Heart left ventricle (tissue), 16 donors: ENCODE measurements around the gene SND1. TPM values are rescaled to one million over a fixed set of nuclear protein-coding genes. Genes with fewer than 3 reads are reported as not detected.

Experiments
- ATAC-seq, 4 donors: fragments of 200-7000 bp; cut with Tn5 transposase; one replicate each; pipeline ENCODE4 v1.9.1; 2020 to 2022; ENCODE audit warnings: moderate library complexity in 4 of 4, mild to moderate bottlenecking in 3 of 4, moderate number of reproducible peaks in 1 of 4
- DNase-seq, 5 donors: peaks; one replicate each; pipeline ENCODE4 v3.0.0-alpha.2; 2020
- H3K27ac ChIP-seq, 12 donors: fragments of 200-600 bp; sonication (generic) in 4 of 12; one replicate each; pipeline versions ENCODE4 v1.5.0 to v1.8.0; 2016 to 2022; ENCODE audit warnings: mild to moderate bottlenecking in 2 of 12
- H3K27me3 ChIP-seq, 9 donors: fragments of 200-600 bp; sonication (generic) in 2 of 9; one replicate each; pipeline versions ENCODE4 v1.5.1 to v1.8.0; 2016 to 2022; ENCODE audit warnings: mild to moderate bottlenecking in 3 of 9
- H3K36me3 ChIP-seq, 9 donors: fragments of 200-600 bp; sonication (generic) in 2 of 9; one replicate each; pipeline versions ENCODE4 v1.5.0 to v1.8.0; 2018 to 2022; ENCODE audit warnings: mild to moderate bottlenecking in 2 of 9
- H3K4me1 ChIP-seq, 12 donors: fragments of 200-600 bp; sonication (generic) in 4 of 12; one replicate each; pipeline versions ENCODE4 v1.5.0 to v1.8.0; 2016 to 2022; ENCODE audit warnings: mild to moderate bottlenecking in 3 of 12
- H3K4me3 ChIP-seq, 12 donors: fragments of 200-600 bp; sonication (generic) in 4 of 12; one replicate each; pipeline versions ENCODE4 v1.5.0 to v1.8.0; 2017 to 2022; ENCODE audit warnings: mild to moderate bottlenecking in 9 of 12, moderate library complexity in 4 of 12
- H3K9me3 ChIP-seq, 12 donors: fragments of 200-600 bp; sonication (generic) in 4 of 12; one replicate each; pipeline versions ENCODE4 v1.5.0 to v1.8.0; 2016 to 2022; ENCODE audit warnings: mild to moderate bottlenecking in 1 of 12
- POLR2A ChIP-seq, 2 donors: fragments of 450-650 bp; IDR thresholded peaks; one replicate each; pipeline ENCODE4 v1.6.1; 2017; ENCODE audit warnings: antibody characterized with exemption in 2 of 2, mild to moderate bottlenecking in 2 of 2, moderate library complexity in 2 of 2
- WGBS, 4 donors: extraction: QIAGEN DNeasy Blood & Tissue Kit in 2 of 4; methylation state at CpG; one replicate each; pipeline versions ENCODE4 v1.1.5 to v1.1.7; 2013 to 2018; 5-methylcytosine and 5-hydroxymethylcytosine counted together
- intact Hi-C, 10 donors: fragments of 100-400 bp; cut with DNase I; formaldehyde crosslinking; loops; one replicate each; pipeline versions ENCODE4 v1.11.1 to v1.14.2; 2022
- long read RNA-seq, 3 donors: library from polyadenylated mRNA; unstranded; transcript quantifications; one replicate each; pipeline ENCODE4 v2.0.0, GENCODE V29; 2020 to 2021
- polyA plus RNA-seq, 2 donors: library from polyadenylated mRNA; stranded (reverse); fragments of 200-250 nt; gene quantifications; one replicate each; pipeline ENCODE4 v1.2.3, GENCODE V29; 2013
- total RNA-seq, 9 donors: library from RNA; depleted of rRNA in 2 of 9; stranded (reverse); fragments of >200 nt in 2 of 9; fragmentation: NEBNext Ultra II Directional in 3 of 9; extraction: Animal tissue kit (Norgen Biotek cat#: 25700) in 3 of 9; gene quantifications; one replicate each; pipeline versions ENCODE4 v1.1.0 to v1.2.4, GENCODE V29; 2016 to 2023
- TF ChIP-seq, protein P1 (sequence below), 12 donors: fragments of 200-600 bp; sonication (generic) in 4 of 12; IDR thresholded peaks; one replicate each; pipeline versions ENCODE4 v1.5.0 to v1.8.0; 2018 to 2022; ENCODE audit warnings: antibody characterized with exemption in 12 of 12, mild to moderate bottlenecking in 5 of 12
- donor health status: ischemic (EF 13 %, LVEDD 7.1; RV severe dilation, severe dysfunction).
- donor health status: healthy with polysubstance abuse.
- donor health status: DM: no; HTN: yes; CAD: no.
- donor health status: DM: no; HTN: no; CAD: no.
- donor health status: ischemic (EF 25% LVEDD 6.9; RV normal size, moderate dysfunction).
- donor health status: ischemic (EF 25% LVEDD 5.7; RV mildly dilated, moderate dysfunction).
- donor health status: healthy.
- donor health status: DM: yes; HTN: yes; CAD: no.
- donor health status: ischemic (EF 35%, LVEDD 5.7; RV mildly dilated, moderate dysfunction).
- donor health status: nonischemic (EF 11% LVEDD 7.7; RV severe dilation, severe dysfunction).
- donor health status: DM: yes; HTN: yes; CAD: no.
- donor health status: PGD.
- donor health status: ischemic (EF 29% LVEDD 5.4; RV normal size, mild dysfunction).
- donor health status: nonischemic (EF 23%, LVEDD 6.1; RV moderate dilation, normal function).

The SND1 gene
- total RNA-seq: 100 to 1,000 TPM in 1 of 9 donors, 10 to 100 TPM in 8; 63.2 to 115 (median 76.3) TPM
- polyA plus RNA-seq: 100 to 1,000 TPM in 1 of 2 donors, 10 to 100 TPM in 1; 45.6 to 104 TPM
- long read RNA-seq, donor 1, transcript SND1-201 (24 exons, 3,476 nt): major isoform, 69 of 123 reads
- long read RNA-seq, donor 1, partial matches to known transcripts: 49 of 123 reads
- long read RNA-seq, donor 1, other reads (novel, unspliced or antisense): 5 of 123 reads
- long read RNA-seq, donor 2, transcript SND1-201 (24 exons, 3,476 nt): major isoform, 221 of 341 reads
- long read RNA-seq, donor 2, partial matches to known transcripts: 101 of 341 reads
- long read RNA-seq, donor 2, other reads (novel, unspliced or antisense): 19 of 341 reads
- long read RNA-seq, donor 3, transcript SND1-201 (24 exons, 3,476 nt): major isoform, 71 of 120 reads
- long read RNA-seq, donor 3, partial matches to known transcripts: 42 of 120 reads
- long read RNA-seq, donor 3, other reads (novel, unspliced or antisense): 7 of 120 reads

DNA sequence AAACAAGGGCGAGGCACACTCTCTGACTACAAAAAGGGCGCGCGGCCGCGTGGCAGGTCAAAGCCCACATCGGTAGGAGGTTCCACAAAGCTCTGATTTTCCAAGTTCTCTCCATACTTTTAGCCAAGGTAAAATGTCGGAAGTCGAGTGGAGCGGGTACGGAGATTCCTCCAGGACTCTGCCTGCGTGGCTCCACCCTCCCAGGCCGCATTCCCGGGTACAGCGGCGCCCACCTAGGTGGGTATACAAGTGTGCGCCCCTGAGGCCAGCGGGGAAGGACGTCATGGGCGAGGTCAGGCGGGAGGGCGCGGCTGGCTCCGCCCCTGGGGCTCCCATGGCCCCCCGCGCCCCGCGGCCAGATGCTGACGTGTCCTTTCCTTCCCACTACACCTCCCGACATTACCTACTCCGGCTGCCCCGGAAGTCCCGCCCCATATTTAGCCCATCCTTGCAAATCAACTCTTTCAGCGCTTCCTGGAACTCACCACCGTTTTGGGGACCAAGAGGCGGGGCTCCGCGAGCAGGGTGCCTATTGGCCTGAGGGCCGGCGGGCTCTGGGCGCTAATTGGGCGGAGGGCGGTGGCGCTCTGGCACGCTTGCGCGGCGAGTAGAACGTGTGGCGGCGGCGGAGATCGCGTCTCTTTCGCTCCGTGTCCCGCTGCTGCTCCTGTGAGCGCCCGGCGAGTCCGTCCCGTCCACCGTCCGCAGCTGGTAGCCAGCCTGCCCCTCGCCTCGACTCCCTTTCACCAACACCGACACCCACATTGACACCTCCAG, at the start of gene SND1:
Gene SND1, plus strand, starts transcription at position 639 of the 777 bp plus-strand sequence. CDS start 180 bp downstream, outside the sequence.
- intact Hi-C loops: loop anchor here in 7 of 10 donors (2.0 to 10.0 kb wide), 5 partner anchors 63 to 259 kb away; partner anchors contain the start of genes ARF5 (in 6 of the 7), ZNF800 (in 4 of the 7) and GCC1 (in 2 of the 7)
- peak; percentile 97 to 99 (median 98) for ATAC-seq
- 0 to 3% (median 0%) methylated on average over 56 to 67 of the region's 67 CpGs for WGBS, 4 donors
- Histone ChIP-seq H3K36me3 (no peaks in the 10 kb centered on the region), H3K27ac (peak within 1 kb of the TSS; percentile 90 to 98 (median 94)), H3K9me3 (no peaks in the 10 kb centered on the region), H3K4me3 (peak within 1 kb of the TSS; percentile 50 to 97 (median 90)), H3K4me1 (peaks cover 0 to 47% (median 33%) of the 10 kb centered on the region in 12 donors), H3K27me3 (no peaks in the 10 kb centered on the region)
- DNase-seq: peak; percentile 99 to 100 (median 100)
- peak in 1 of 2 donors; percentile 74 for TF ChIP-seq POLR2A (IDR thresholded peaks at IDR 0.05)
- TF ChIP-seq, protein P1, sequence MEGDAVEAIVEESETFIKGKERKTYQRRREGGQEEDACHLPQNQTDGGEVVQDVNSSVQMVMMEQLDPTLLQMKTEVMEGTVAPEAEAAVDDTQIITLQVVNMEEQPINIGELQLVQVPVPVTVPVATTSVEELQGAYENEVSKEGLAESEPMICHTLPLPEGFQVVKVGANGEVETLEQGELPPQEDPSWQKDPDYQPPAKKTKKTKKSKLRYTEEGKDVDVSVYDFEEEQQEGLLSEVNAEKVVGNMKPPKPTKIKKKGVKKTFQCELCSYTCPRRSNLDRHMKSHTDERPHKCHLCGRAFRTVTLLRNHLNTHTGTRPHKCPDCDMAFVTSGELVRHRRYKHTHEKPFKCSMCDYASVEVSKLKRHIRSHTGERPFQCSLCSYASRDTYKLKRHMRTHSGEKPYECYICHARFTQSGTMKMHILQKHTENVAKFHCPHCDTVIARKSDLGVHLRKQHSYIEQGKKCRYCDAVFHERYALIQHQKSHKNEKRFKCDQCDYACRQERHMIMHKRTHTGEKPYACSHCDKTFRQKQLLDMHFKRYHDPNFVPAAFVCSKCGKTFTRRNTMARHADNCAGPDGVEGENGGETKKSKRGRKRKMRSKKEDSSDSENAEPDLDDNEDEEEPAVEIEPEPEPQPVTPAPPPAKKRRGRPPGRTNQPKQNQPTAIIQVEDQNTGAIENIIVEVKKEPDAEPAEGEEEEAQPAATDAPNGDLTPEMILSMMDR (IDR thresholded peaks at IDR 0.05): no peak

DNA sequence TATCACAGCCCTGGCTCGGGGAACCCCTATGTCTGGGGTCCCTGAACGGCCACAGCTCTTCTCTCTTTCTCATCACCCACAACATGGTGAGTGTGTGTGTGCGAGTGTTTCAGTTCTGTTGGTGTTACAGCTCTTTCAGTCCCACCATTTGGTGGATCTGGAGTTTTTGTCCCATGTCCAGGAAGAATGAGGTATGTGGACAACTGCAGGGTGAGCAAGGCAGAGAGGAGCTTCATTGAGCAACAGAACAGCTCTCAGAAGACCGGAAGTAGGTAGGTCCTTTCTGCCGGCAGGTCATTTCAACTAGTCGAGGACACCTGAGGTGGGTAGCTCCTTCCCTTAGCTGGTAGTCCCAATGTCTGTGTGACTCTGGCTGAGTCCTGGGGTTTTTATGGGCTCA, 43.5 kb upstream of the SND1 start:
- no peak for ATAC-seq
- whole genome bisulfite sequencing, 4 donors: 83 to 89% (median 85%) methylated on average over 6 of the region's 6 CpGs
- DNase-seq: no peak
- no peak overlapping the region for H3K4me3 ChIP-seq
- peaks cover 0 to 18% (median 3%) of the 10 kb centered on the region in 12 donors for H3K9me3 ChIP-seq
- TF ChIP-seq, protein P1 (IDR thresholded peaks at IDR 0.05): no peak
- TF ChIP-seq POLR2A (IDR thresholded peaks at IDR 0.05): no peak
- H3K4me1 ChIP-seq: no peaks in the 10 kb centered on the region
- peaks cover 0 to 5% (median 0%) of the 10 kb centered on the region in 9 donors for H3K27me3 ChIP-seq
- H3K36me3 ChIP-seq: no peaks in the 10 kb centered on the region
- intact Hi-C loops: no loop called here
- H3K27ac ChIP-seq: no peak overlapping the region

DNA sequence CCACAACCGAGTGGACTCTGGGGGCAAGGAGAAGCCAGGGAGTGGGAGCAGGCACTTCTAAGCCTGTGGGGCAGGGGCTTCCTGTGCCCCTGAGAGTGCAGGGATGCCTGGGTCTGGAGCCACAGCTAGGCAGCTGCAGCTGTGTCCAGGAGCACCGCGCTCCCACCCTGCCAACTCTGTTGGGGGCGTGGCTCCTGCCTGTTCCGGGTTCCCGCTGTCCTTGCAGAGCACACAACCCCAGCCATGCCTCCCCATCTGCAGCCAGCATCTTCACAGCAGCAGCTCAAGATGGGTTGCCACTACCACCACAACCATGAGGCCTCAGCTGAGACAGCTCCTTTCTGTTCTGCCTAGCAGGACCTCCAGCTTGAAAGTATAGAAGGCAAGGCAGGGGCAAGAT, 42.7 kb upstream of the SND1 start:
- WGBS, 4 donors: 63 to 93% (median 91%) methylated on average over 2 to 6 of the region's 6 CpGs
- ATAC-seq (no peak), DNase-seq (no peak)
- intact Hi-C loops: no loop called here
- Histone ChIP-seq H3K27ac (no peak overlapping the region), H3K4me3 (no peak overlapping the region), H3K36me3 (no peaks in the 10 kb centered on the region), H3K9me3 (peaks cover 0 to 18% (median 3%) of the 10 kb centered on the region in 12 donors), H3K4me1 (no peaks in the 10 kb centered on the region), H3K27me3 (peaks cover 0 to 13% (median 0%) of the 10 kb centered on the region in 9 donors)
- TF ChIP-seq, protein P1 (IDR thresholded peaks at IDR 0.05): no peak
- TF ChIP-seq POLR2A (IDR thresholded peaks at IDR 0.05): no peak
